Karpas-422 (cell line): ENCODE data around the gene KRT81. TPM values are rescaled to one million over a fixed set of nuclear protein-coding genes. Genes with fewer than 3 reads are reported as not detected.

Experiments used
- DNase-seq: peaks from one replicate; pipeline ENCODE4 v3.0.0-alpha.2; 2015
- H2AFZ ChIP-seq: fragments of 200-600 bp; sonication (generic); 2 replicates; pipeline ENCODE4 v1.6.1; 2014; ENCODE audit warnings: antibody characterized with exemption, low read length, mixed read lengths
- H3K27ac ChIP-seq: fragments of 200-600 bp; sonication (generic); 2 replicates; pipeline ENCODE4 v1.5.1; 2014; ENCODE audit warnings: mild to moderate bottlenecking, low read length, moderate library complexity
- H3K27me3 ChIP-seq: fragments of 200-600 bp; sonication (generic); 2 replicates; pipeline ENCODE4 v1.6.1; 2014; ENCODE audit warnings: low read length, mixed read lengths
- H3K36me3 ChIP-seq: fragments of 200-600 bp; sonication (generic); 2 replicates; pipeline ENCODE4 v1.6.1; 2014; ENCODE audit warnings: low read length, mixed read lengths; ENCODE audit not compliant: insufficient read depth
- H3K4me1 ChIP-seq: fragments of 200-600 bp; sonication (generic); 2 replicates; pipeline ENCODE4 v1.6.1; 2014; ENCODE audit warnings: mild to moderate bottlenecking, low read length, mixed read lengths
- H3K4me2 ChIP-seq: fragments of 200-600 bp; sonication (generic); 2 replicates; pipeline ENCODE4 v1.6.1; 2014; ENCODE audit warnings: low read length, low read depth, mild to moderate bottlenecking; ENCODE audit not compliant: poor library complexity, severe bottlenecking
- H3K4me3 ChIP-seq: fragments of 200-600 bp; sonication (generic); 2 replicates; pipeline ENCODE4 v1.5.1; 2014; ENCODE audit warnings: mild to moderate bottlenecking, antibody characterized with exemption, low read length, mixed read lengths
- H3K79me2 ChIP-seq: fragments of 200-600 bp; sonication (generic); 2 replicates; pipeline ENCODE4 v1.6.1; 2014; ENCODE audit warnings: mild to moderate bottlenecking, low read length, mixed read lengths
- H3K9ac ChIP-seq: fragments of 200-600 bp; sonication (generic); 2 replicates; pipeline ENCODE4 v1.6.0; 2014; ENCODE audit warnings: low read length
- H3K9me2 ChIP-seq: fragments of 200-600 bp; sonication (generic), shearing (Covaris generic); replicated peaks from 2 replicates; pipeline ENCODE4 v1.6.0; 2014; ENCODE audit warnings: mild to moderate bottlenecking, low read length, moderate library complexity; ENCODE audit not compliant: insufficient read depth
- H3K9me3 ChIP-seq: fragments of 300-700, 200-600 bp; sonication (generic); 2 replicates; pipeline ENCODE4 v1.6.1; 2014; ENCODE audit warnings: low read length, mixed read lengths
- H4K20me1 ChIP-seq: fragments of 200-600 bp; sonication (generic); 2 replicates; pipeline ENCODE4 v1.6.1; 2014; ENCODE audit warnings: mild to moderate bottlenecking, antibody characterized with exemption, low read length, low read depth; ENCODE audit not compliant: insufficient read depth
- total RNA-seq: library from RNA; depleted of rRNA; stranded (reverse); fragments of >200 nt; shearing (Covaris generic); gene quantifications from 2 replicates; pipeline ENCODE4 v1.2.3, GENCODE V29; 2014; ENCODE audit warnings: low replicate concordance

The KRT81 gene
- total RNA-seq, 1 experiment from 2014 or later = not detected

- Histone ChIP-seq H3K27me3 (no peaks in the 10 kb centered on the region), H3K4me3 (no peak overlapping the region), H2AFZ (no peak overlapping the region), H3K4me2 (no peak overlapping the region), H4K20me1 (no peaks in the 10 kb centered on the region), H3K9ac (no peak overlapping the region), H3K27ac (no peak overlapping the region), H3K9me3 (no peaks in the 10 kb centered on the region), H3K9me2 (no peaks in the 10 kb centered on the region), H3K4me1 (no peaks in the 10 kb centered on the region), H3K79me2 (no peaks in the 10 kb centered on the region), H3K36me3 (no peaks in the 10 kb centered on the region)
- DNase-seq = no peak
Observed at GRCh38 chr12:52266514-52266913, 24.8 kb downstream of the KRT81 start.

DNA sequence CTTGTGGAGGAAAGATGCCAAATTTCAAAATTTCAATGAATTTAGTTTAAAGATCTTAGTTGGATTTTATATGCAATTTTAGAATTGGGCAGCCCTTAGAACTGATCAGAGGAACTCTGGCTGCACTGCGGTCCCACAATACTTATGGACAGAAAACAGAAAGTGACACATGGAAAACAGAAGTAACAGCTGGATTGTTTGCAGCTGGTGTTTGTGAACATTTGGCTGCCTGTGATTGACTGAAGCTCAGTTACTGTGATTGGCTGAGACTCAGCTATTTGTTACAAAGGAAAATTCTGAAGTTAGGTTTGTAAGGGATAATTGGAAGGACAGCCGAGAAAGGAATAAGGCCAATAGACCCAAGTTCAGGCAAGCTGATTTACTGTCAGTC lies 26.9 kb downstream of the KRT81 start:
- no peaks in the 10 kb centered on the region for H3K9me3 ChIP-seq
- H4K20me1 ChIP-seq = no peaks in the 10 kb centered on the region
- no peaks in the 10 kb centered on the region for H3K9me2 ChIP-seq
- H3K36me3 ChIP-seq = no peaks in the 10 kb centered on the region
- no peaks in the 10 kb centered on the region for H3K79me2 ChIP-seq
- no peak overlapping the region for H3K9ac ChIP-seq
- H2AFZ ChIP-seq = no peak overlapping the region
- no peak overlapping the region for H3K4me2 ChIP-seq
- no peak overlapping the region for H3K4me3 ChIP-seq
- H3K27me3 ChIP-seq = no peaks in the 10 kb centered on the region
- H3K27ac ChIP-seq = no peak overlapping the region
- DNase-seq = no peak
- no peaks in the 10 kb centered on the region for H3K4me1 ChIP-seq

DNA sequence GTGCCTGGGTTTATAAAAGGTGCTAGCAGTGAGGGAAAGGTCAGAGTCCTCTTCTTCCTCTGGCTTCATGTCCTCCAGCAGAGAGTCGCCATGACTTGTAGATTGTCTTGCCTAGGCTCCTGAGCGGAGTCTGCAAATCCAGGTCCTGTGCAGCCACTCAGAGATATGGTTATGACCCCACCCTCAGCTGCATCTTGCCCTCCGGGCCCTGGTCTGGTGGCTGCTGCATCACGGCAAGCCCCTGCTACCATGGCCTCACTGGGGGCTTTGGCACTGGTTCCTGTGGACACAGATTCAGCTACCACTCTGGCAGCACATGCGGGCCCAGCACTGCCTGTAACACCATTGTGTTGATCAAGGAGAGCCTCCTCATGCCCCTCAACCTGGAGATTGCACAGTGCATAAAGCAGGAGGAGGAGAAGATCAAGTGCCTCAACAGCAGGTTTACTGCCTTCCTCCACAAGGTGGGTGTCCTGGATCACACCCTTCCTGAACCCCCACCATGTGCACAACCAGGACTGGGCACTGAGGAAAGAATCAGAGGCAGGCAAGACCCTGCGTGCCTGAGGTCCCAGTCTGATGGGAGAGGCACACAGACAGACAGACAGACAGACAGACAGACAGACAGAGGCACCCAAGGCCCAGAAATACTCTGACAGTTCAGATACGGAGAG lies 27.4 kb downstream of the KRT81 start:
- H4K20me1 ChIP-seq = no peaks in the 10 kb centered on the region
- no peak overlapping the region for H3K4me3 ChIP-seq
- H3K79me2 ChIP-seq = no peaks in the 10 kb centered on the region
- H3K9me3 ChIP-seq = no peaks in the 10 kb centered on the region
- H2AFZ ChIP-seq = no peak overlapping the region
- H3K4me2 ChIP-seq = no peak overlapping the region
- H3K36me3 ChIP-seq = no peaks in the 10 kb centered on the region
- H3K9me2 ChIP-seq = no peaks in the 10 kb centered on the region
- H3K9ac ChIP-seq = no peak overlapping the region
- no peak for DNase-seq
- no peaks in the 10 kb centered on the region for H3K27me3 ChIP-seq
- no peak overlapping the region for H3K27ac ChIP-seq
- no peaks in the 10 kb centered on the region for H3K4me1 ChIP-seq

DNA sequence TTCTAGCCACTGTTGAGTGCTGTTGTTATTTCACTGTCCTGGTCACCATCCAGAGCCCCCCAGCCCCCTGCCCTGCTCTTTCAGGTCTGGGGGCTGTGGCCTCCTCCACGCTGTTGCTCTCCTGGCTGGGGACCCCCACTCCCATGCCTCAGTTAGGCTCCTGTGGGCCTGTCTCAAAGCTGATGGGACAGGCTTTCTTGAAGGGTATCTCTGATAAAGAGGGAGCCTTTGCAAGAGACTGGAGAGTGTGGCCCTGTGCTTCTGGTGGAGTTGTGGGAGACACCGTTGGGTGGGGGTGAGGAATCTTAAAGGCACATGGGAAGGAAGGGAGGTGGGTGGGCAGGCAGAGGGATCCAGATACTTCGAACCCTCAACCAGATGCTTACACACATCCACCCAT lies 29.0 kb downstream of the KRT81 start:
- no peak overlapping the region for H3K4me2 ChIP-seq
- H3K4me3 ChIP-seq = no peak overlapping the region
- DNase-seq = no peak
- H2AFZ ChIP-seq = no peak overlapping the region
- no peaks in the 10 kb centered on the region for H3K4me1 ChIP-seq
- H3K9me3 ChIP-seq = no peaks in the 10 kb centered on the region
- no peaks in the 10 kb centered on the region for H3K27me3 ChIP-seq
- H3K36me3 ChIP-seq = no peaks in the 10 kb centered on the region
- H3K27ac ChIP-seq = no peak overlapping the region
- no peaks in the 10 kb centered on the region for H3K79me2 ChIP-seq
- H3K9ac ChIP-seq = no peak overlapping the region
- H3K9me2 ChIP-seq = no peaks in the 10 kb centered on the region
- no peaks in the 10 kb centered on the region for H4K20me1 ChIP-seq

DNA sequence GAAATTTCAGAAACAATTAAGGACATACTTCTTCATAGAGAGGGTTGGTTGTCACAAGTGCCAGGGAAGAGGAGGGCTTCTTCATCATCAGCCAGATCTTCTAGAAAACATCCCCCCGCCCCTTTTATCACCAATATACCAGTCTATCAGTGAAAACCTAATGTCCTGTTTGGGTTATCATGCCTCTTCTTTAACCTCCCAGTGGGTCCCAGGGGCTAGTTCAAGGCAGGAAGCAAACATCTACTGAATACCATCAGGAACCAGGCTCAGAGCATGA lies 30.2 kb downstream of the KRT81 start:
- H3K9me3 ChIP-seq = no peaks in the 10 kb centered on the region
- no peaks in the 10 kb centered on the region for H4K20me1 ChIP-seq
- DNase-seq = no peak
- no peaks in the 10 kb centered on the region for H3K9me2 ChIP-seq
- no peak overlapping the region for H2AFZ ChIP-seq
- no peak overlapping the region for H3K9ac ChIP-seq
- H3K27ac ChIP-seq = no peak overlapping the region
- no peak overlapping the region for H3K4me2 ChIP-seq
- no peaks in the 10 kb centered on the region for H3K36me3 ChIP-seq
- H3K4me3 ChIP-seq = no peak overlapping the region
- H3K4me1 ChIP-seq = no peaks in the 10 kb centered on the region
- no peaks in the 10 kb centered on the region for H3K79me2 ChIP-seq
- no peaks in the 10 kb centered on the region for H3K27me3 ChIP-seq

DNA sequence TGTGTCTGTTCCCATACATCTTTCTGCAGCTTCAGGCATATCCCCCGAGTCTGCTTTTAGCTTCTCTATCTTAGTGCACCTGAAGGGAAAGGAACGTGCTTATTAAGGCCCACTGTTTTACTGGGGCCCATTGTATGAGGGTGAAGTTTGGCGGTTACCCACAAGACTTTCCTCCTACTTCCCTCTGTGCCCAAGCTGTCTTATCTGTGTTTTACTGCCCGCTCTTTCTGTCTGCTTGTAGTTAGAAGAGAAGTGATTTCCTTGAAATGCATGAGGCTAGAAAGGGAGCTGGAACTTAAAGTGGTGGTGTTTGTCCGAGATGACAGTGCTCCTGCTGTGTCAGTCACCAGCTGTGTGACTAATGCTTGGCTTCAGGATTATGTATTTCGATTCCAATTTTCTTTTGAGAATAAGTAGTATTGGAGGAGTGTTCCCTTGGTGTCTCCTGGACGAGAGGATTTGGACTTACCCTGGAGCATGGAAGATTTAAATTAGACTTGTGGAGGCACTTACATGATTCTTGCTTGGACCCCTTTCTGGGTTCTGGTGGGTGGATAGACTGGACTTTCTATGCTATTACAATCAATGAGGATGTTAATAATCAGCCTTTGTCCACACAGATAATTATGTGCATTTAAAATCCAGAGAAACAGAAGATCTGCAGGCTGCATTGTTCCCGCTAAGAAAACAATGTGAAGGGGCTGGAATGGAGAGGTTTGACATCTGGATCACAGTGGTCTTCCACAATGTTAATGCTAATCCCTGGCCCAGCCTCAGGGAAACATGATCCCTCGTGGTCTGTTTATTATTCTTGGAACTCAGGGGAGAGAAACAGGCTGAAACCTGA lies 30.8 kb downstream of the KRT81 start:
- no peak overlapping the region for H3K4me3 ChIP-seq
- H3K36me3 ChIP-seq = no peaks in the 10 kb centered on the region
- no peaks in the 10 kb centered on the region for H3K79me2 ChIP-seq
- no peak for DNase-seq
- H3K9me3 ChIP-seq = no peaks in the 10 kb centered on the region
- no peak overlapping the region for H3K4me2 ChIP-seq
- no peak overlapping the region for H2AFZ ChIP-seq
- H3K9ac ChIP-seq = no peak overlapping the region
- no peaks in the 10 kb centered on the region for H3K4me1 ChIP-seq
- H3K9me2 ChIP-seq = no peaks in the 10 kb centered on the region
- no peaks in the 10 kb centered on the region for H4K20me1 ChIP-seq
- no peak overlapping the region for H3K27ac ChIP-seq
- no peaks in the 10 kb centered on the region for H3K27me3 ChIP-seq

- no peak for DNase-seq
- H3K9me2 ChIP-seq = no peaks in the 10 kb centered on the region
- no peak overlapping the region for H3K4me3 ChIP-seq
- no peaks in the 10 kb centered on the region for H4K20me1 ChIP-seq
- no peaks in the 10 kb centered on the region for H3K79me2 ChIP-seq
- no peak overlapping the region for H3K27ac ChIP-seq
- no peaks in the 10 kb centered on the region for H3K9me3 ChIP-seq
- H3K9ac ChIP-seq = no peak overlapping the region
- H3K36me3 ChIP-seq = no peaks in the 10 kb centered on the region
- no peaks in the 10 kb centered on the region for H3K27me3 ChIP-seq
- H3K4me1 ChIP-seq = no peaks in the 10 kb centered on the region
- no peak overlapping the region for H3K4me2 ChIP-seq
- H2AFZ ChIP-seq = no peak overlapping the region
Observed at GRCh38 chr12:52259657-52260243, 31.6 kb downstream of the KRT81 start.

DNA sequence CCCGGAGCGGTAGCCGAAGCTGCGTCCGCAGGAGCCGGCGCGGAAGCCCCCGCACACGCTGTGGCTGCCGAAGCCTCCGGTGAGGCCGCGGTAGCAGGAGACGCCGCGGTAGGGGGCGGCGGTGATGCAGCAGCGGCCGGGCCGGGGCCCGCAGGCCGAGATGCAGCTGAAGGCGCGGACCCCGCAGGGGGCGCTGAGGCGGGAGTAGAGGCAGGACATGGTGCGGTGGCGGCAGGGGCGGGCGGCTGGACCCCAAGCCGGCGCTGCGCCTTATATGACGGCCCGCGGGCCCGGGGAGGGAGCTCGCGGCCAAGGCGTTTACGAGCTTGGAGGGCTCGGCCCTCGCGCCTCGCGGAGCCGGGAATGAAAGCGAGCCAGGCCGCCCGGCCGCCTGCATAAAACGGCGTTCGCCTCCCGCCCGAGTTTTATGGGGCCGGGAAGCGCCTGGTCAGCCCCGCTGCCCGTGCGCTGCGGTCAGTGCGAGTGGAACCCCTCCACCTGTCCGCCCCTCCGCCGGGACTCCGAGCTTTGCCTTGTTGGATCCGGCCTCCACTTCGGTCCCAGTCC lies 32.9 kb downstream of the KRT81 start:
- Histone ChIP-seq H3K9me2 (no peaks in the 10 kb centered on the region), H3K79me2 (no peaks in the 10 kb centered on the region), H3K9ac (no peak overlapping the region), H3K36me3 (no peaks in the 10 kb centered on the region), H2AFZ (no peak overlapping the region), H3K9me3 (no peaks in the 10 kb centered on the region), H3K27me3 (no peaks in the 10 kb centered on the region), H3K4me3 (no peak overlapping the region), H3K4me1 (no peaks in the 10 kb centered on the region), H4K20me1 (no peaks in the 10 kb centered on the region), H3K4me2 (no peak overlapping the region), H3K27ac (no peak overlapping the region)
- DNase-seq = no peak
